DOHH2 (cell line): ENCODE results near the gene HAGHL.

Experiments
- H3F3A ChIP-seq: fragments of 200-600 bp; sonication (generic), shearing (Covaris generic); 2 replicates; pipeline ENCODE4 v1.6.0; 2016; ENCODE audit warnings: antibody characterized with exemption, mild to moderate bottlenecking; ENCODE audit not compliant: control insufficient read depth, insufficient read depth
- H3K27ac ChIP-seq: fragments of 200-600 bp; sonication (generic); 2 replicates; pipeline ENCODE4 v1.5.1; 2014; ENCODE audit warnings: low read depth, mild to moderate bottlenecking, low read length, moderate library complexity
- H3K27me3 ChIP-seq: fragments of 200-600 bp; sonication (generic); 2 replicates; pipeline ENCODE4 v1.6.1; 2014; ENCODE audit warnings: mild to moderate bottlenecking, low read length, mixed read lengths; ENCODE audit not compliant: control insufficient read depth
- H3K36me3 ChIP-seq: fragments of 200-600 bp; sonication (generic); 2 replicates; pipeline ENCODE4 v1.6.1; 2014; ENCODE audit warnings: mild to moderate bottlenecking, low read length, moderate library complexity, mixed read lengths; ENCODE audit not compliant: control insufficient read depth
- H3K4me1 ChIP-seq: fragments of 200-600 bp; sonication (generic); 2 replicates; pipeline ENCODE4 v1.6.1; 2014; ENCODE audit warnings: mild to moderate bottlenecking, low read length, mixed read lengths; ENCODE audit not compliant: control insufficient read depth
- H3K4me2 ChIP-seq: fragments of 200-600 bp; sonication (generic); 2 replicates; pipeline ENCODE4 v1.6.0; 2014; ENCODE audit warnings: mild to moderate bottlenecking, low read length, moderate library complexity
- H3K4me3 ChIP-seq: fragments of 200-600 bp; sonication (generic); 2 replicates; pipeline ENCODE4 v1.5.1; 2014; ENCODE audit warnings: mild to moderate bottlenecking, low read length, mixed read lengths
- H3K79me2 ChIP-seq: fragments of 200-600 bp; sonication (generic); 2 replicates; pipeline ENCODE4 v1.6.1; 2014; ENCODE audit warnings: mild to moderate bottlenecking, low read length, mixed read lengths; ENCODE audit not compliant: control insufficient read depth
- H3K9me2 ChIP-seq: fragments of 200-600 bp; sonication (generic); replicated peaks from 2 replicates; pipeline ENCODE4 v1.6.1; 2014; ENCODE audit warnings: mild to moderate bottlenecking, low read length, mixed read lengths; ENCODE audit not compliant: control insufficient read depth
- H3K9me3 ChIP-seq: fragments of 200-600 bp; sonication (generic); 2 replicates; pipeline ENCODE4 v1.6.1; 2014; ENCODE audit warnings: antibody characterized with exemption, low read length, mixed read lengths; ENCODE audit not compliant: control insufficient read depth, insufficient read depth
- H4K20me1 ChIP-seq: fragments of 200-600 bp; sonication (generic); 2 replicates; pipeline ENCODE4 v1.6.0; 2014; ENCODE audit warnings: low read depth, mild to moderate bottlenecking, antibody characterized with exemption, low read length, moderate library complexity; ENCODE audit not compliant: control insufficient read depth, insufficient read depth
- CTCF ChIP-seq: fragments of 200-600 bp; sonication (generic); IDR thresholded peaks from one replicate; pipeline ENCODE4 v1.5.1; 2014; ENCODE audit warnings: antibody characterized with exemption, mild to moderate bottlenecking, low read depth, low read length; ENCODE audit not compliant: poor library complexity, severe bottlenecking
- EZH2phosphoT487 ChIP-seq: fragments of 200-600 bp; sonication (generic); IDR thresholded peaks from 2 replicates; pipeline ENCODE4 v1.6.1; 2017; ENCODE audit warnings: borderline replicate concordance, mild to moderate bottlenecking, antibody characterized with exemption, low read length, moderate library complexity, mixed read lengths

The HAGHL gene

DNA sequence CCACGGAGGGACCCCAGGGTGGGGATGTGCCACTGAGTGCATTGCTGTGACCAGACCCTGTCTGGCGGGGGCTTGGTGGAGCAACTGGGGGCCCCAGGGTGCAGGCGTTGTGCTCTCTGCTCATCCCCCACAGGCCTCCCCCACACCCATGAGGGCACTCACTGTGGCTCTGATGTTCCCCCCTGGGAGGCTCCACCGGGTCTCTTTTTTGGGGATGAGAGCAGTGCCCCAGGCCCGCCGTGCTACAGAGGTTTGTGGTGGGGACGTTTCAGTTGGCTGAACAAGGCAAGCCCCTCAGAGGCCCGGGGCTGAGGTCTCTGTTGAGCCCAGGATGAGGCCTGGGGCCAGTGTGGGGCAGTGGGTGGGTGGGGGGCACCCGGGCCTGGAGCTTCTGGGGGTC lies 3.2 kb upstream of the HAGHL start:
- Histone ChIP-seq H3K27ac (no peak overlapping the region), H3K79me2 (peaks cover 9% of the 10 kb centered on the region), H3K36me3 (peaks cover 26% of the 10 kb centered on the region), H3K27me3 (no peaks in the 10 kb centered on the region), H4K20me1 (0 out of 2 replicates have a peak, but pooled peaks cover 3% of the 10 kb centered on the region), H3K4me2 (peak overlapping the region; percentile 27), H3K4me3 (no peak overlapping the region), H3K9me2 (no peaks in the 10 kb centered on the region), H3F3A (peaks cover 11% of the 10 kb centered on the region; the same call in 1 of the 2 replicates), H3K9me3 (no peaks in the 10 kb centered on the region), H3K4me1 (peaks cover 64% of the 10 kb centered on the region)
- TF ChIP-seq EZH2phosphoT487: no peak
- TF ChIP-seq CTCF: no peak

DNA sequence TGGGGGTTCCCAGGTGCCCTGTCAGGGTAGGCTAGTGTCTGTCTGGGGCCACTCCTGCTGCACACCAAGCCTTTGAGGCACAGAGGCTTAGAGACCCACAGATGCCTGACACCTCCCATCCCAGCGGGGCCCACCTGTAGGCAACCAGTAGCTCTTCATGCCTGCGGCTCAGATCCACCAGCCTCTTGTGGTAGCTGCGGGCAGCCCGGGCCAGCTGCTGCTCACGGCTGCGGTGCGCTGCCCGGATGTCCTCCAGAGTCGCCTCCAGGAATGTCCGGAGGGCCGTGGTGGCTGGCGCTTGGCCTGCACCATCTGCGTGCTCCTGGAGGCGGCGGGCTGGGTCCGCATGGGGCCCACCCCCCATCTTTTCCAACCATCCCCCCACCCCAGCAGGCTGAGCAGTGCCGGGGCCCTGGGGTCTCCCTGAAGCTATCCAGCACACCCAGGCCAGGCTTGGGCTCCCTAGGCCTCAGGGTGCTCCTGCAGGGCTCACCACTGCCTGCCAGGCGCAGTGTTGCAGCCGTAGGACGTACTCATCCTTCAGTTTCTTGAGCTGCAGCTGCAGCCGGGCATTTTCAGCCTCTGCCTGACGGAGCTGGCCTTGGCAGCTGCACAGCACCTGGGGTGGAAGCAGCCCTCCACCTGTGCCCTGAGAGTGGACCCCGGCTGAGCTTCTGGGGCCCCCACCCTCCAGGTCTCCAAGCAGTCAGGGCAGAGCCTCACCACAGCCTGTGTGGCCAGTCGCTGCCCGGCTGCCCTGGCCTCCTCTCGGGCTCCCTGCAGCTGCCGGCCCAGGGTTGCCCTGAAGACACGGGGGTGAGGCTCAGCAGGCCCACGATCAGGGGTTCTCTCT lies 2.5 kb upstream of the HAGHL start:
- H3K9me2 ChIP-seq: no peaks in the 10 kb centered on the region
- H3K4me2 ChIP-seq: peak overlapping the region; percentile 27; the same call in 1 of the 2 replicates
- H3K9me3 ChIP-seq: no peaks in the 10 kb centered on the region
- H3K27me3 ChIP-seq: no peaks in the 10 kb centered on the region
- H3K79me2 ChIP-seq: peaks cover 9% of the 10 kb centered on the region
- TF ChIP-seq CTCF (no peak), EZH2phosphoT487 (no peak)
- H4K20me1 ChIP-seq: 0 out of 2 replicates have a peak, but pooled peaks cover 3% of the 10 kb centered on the region
- peaks cover 12% of the 10 kb centered on the region; the same call in 1 of the 2 replicates for H3F3A ChIP-seq
- peaks cover 32% of the 10 kb centered on the region for H3K36me3 ChIP-seq
- H3K27ac ChIP-seq: no peak overlapping the region
- peaks cover 61% of the 10 kb centered on the region for H3K4me1 ChIP-seq
- no peak overlapping the region for H3K4me3 ChIP-seq

GRCh38 chr16:725041-725376 lies 1.9 kb upstream of the HAGHL start:
- Histone ChIP-seq H3K9me2 (no peaks in the 10 kb centered on the region), H3K4me3 (no peak overlapping the region), H3K79me2 (peaks cover 9% of the 10 kb centered on the region), H3K4me1 (peaks cover 56% of the 10 kb centered on the region), H4K20me1 (0 out of 2 replicates have a peak, but pooled peaks cover 3% of the 10 kb centered on the region), H3K27ac (no peak overlapping the region), H3K36me3 (peaks cover 38% of the 10 kb centered on the region), H3K4me2 (no peak overlapping the region), H3K9me3 (no peaks in the 10 kb centered on the region), H3F3A (peaks cover 10% of the 10 kb centered on the region; the same call in 1 of the 2 replicates), H3K27me3 (no peaks in the 10 kb centered on the region)
- TF ChIP-seq CTCF: no peak
